MM.1S (cell line): ENCODE data around the gene RHOF.

Experiments
- DNase-seq: peaks from one replicate; pipeline ENCODE4 v3.0.0-alpha.2; 2015
- H2AFZ ChIP-seq: fragments of 300-600 bp; sonication (generic); 2 replicates; pipeline ENCODE4 v1.6.0; 2016; ENCODE audit warnings: antibody characterized with exemption, low read length
- H3F3A ChIP-seq: fragments of 300-600 bp; sonication (generic); 2 replicates; pipeline ENCODE4 v1.6.1; 2016; ENCODE audit warnings: mild to moderate bottlenecking, antibody characterized with exemption, low read length, moderate library complexity, mixed read lengths; ENCODE audit not compliant: insufficient read depth
- H3K27ac ChIP-seq: fragments of 300-600 bp; sonication (generic); 2 replicates; pipeline ENCODE4 v1.5.1; 2016; ENCODE audit warnings: mild to moderate bottlenecking, low read length
- H3K27me3 ChIP-seq: fragments of 300-600 bp; sonication (generic); replicated peaks from 2 replicates; pipeline ENCODE4 v1.6.0; 2016; ENCODE audit warnings: low read length; ENCODE audit not compliant: insufficient read depth
- H3K36me3 ChIP-seq: fragments of 300-600 bp; sonication (generic); replicated peaks from 2 replicates; pipeline ENCODE4 v1.6.1; 2016; ENCODE audit warnings: mild to moderate bottlenecking, low read length, mixed read lengths; ENCODE audit not compliant: insufficient read depth
- H3K4me1 ChIP-seq: fragments of 300-600 bp; sonication (generic); 2 replicates; pipeline ENCODE4 v1.6.1; 2016; ENCODE audit warnings: low read length, mixed read lengths
- H3K4me2 ChIP-seq: fragments of 300-600 bp; sonication (generic); 2 replicates; pipeline ENCODE4 v1.6.0; 2016; ENCODE audit warnings: low read depth, low read length
- H3K4me3 ChIP-seq: fragments of 300-600 bp; sonication (generic); 2 replicates; pipeline ENCODE4 v1.5.1; 2016; ENCODE audit warnings: low read length, mixed read lengths
- H3K79me2 ChIP-seq: fragments of 300-600 bp; sonication (generic); 2 replicates; pipeline ENCODE4 v1.6.1; 2016; ENCODE audit warnings: mixed run types, low read length, mixed read lengths
- H3K9ac ChIP-seq: fragments of 300-600 bp; sonication (generic); 2 replicates; pipeline ENCODE4 v1.6.1; 2016; ENCODE audit warnings: low read length, mixed read lengths
- H3K9me2 ChIP-seq: fragments of 300-600 bp; sonication (generic); replicated peaks from 2 replicates; pipeline ENCODE4 v1.6.1; 2016; ENCODE audit warnings: mild to moderate bottlenecking, low read length, mixed read lengths; ENCODE audit not compliant: insufficient read depth
- H3K9me3 ChIP-seq: fragments of 300-600 bp; sonication (generic); replicated peaks from 2 replicates; pipeline ENCODE4 v1.6.1; 2016; ENCODE audit warnings: mild to moderate bottlenecking, low read length, mixed read lengths; ENCODE audit not compliant: insufficient read depth
- H4K20me1 ChIP-seq: fragments of 300-600 bp; sonication (generic); 2 replicates; pipeline ENCODE4 v1.6.1; 2016; ENCODE audit warnings: mild to moderate bottlenecking, low read length, moderate library complexity, mixed read lengths; ENCODE audit not compliant: insufficient read depth
- EZH2 ChIP-seq: fragments of 300-600 bp; sonication (generic); optimal IDR thresholded peaks from 2 replicates; pipeline ENCODE3; 2017; ENCODE audit warnings: low read depth, mild to moderate bottlenecking, antibody characterized with exemption, low read length, mixed read lengths
- EZH2phosphoT487 ChIP-seq: fragments of 300-600 bp; sonication (generic); IDR thresholded peaks from 2 replicates; pipeline ENCODE4 v1.6.1; 2018; ENCODE audit warnings: antibody characterized with exemption, low read length
- TF ChIP-seq, protein P1 (sequence below): fragments of 300-600 bp; sonication (generic); IDR thresholded peaks from 2 replicates; pipeline ENCODE4 v1.5.1; 2016; ENCODE audit warnings: antibody characterized with exemption, low read length, mixed read lengths

The RHOF gene

DNA sequence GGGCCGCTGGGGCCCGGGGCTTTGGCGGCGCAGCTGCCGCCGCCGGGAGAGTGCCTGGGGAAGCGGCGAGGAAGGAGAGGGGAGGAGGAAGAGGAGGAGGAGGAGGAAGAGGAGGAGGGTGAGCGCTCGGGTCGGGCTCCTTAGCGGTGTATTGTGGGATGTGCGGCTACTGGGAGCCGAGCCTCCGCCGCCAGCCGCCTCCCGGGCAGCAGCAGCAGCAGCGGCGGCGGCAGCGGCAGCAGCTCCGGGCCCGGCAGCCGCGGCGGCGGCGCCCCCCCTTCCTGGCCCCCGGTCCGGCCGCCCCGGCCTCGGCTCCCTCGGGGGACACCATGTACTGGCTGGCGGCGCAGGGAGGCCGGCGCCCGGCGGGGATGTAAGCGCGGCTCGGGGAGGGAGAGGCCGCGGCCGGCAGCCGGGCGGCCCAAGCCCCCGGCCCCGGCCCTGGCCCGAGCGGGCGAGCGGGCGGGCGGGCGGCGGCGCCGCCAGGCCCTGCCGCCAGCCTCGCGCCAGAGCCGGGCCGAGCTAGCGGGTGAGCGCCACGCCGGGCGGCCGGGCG lies 10.5 kb upstream of the RHOF start, which contains the start of gene SETD1B:
Gene SETD1B, plus strand, starts transcription at position 149 of the 556 bp plus-strand sequence. CDS start 729 bp downstream, outside the sequence.
- H3K9ac ChIP-seq = peak within 1 kb of the TSS; percentile 97
- peaks cover 60% of the 10 kb centered on the region for H3K79me2 ChIP-seq
- H4K20me1 ChIP-seq = no peaks in the 10 kb centered on the region
- H3F3A ChIP-seq = peaks cover 21% of the 10 kb centered on the region
- no peaks in the 10 kb centered on the region for H3K9me3 ChIP-seq
- no peak within 1 kb of the TSS for H2AFZ ChIP-seq
- DNase-seq = peak; percentile 40
- peak within 1 kb of the TSS; percentile 99 for H3K27ac ChIP-seq
- peak within 1 kb of the TSS; percentile 71 for H3K4me3 ChIP-seq
- no peaks in the 10 kb centered on the region for H3K36me3 ChIP-seq
- H3K9me2 ChIP-seq = no peaks in the 10 kb centered on the region
- peak within 1 kb of the TSS; percentile 96; the same call in 1 of the 2 replicates for H3K4me2 ChIP-seq
- peaks cover under 1% of the 10 kb centered on the region; the same call in 1 of the 2 replicates for H3K4me1 ChIP-seq
- no peaks in the 10 kb centered on the region for H3K27me3 ChIP-seq
- TF ChIP-seq, protein P1, sequence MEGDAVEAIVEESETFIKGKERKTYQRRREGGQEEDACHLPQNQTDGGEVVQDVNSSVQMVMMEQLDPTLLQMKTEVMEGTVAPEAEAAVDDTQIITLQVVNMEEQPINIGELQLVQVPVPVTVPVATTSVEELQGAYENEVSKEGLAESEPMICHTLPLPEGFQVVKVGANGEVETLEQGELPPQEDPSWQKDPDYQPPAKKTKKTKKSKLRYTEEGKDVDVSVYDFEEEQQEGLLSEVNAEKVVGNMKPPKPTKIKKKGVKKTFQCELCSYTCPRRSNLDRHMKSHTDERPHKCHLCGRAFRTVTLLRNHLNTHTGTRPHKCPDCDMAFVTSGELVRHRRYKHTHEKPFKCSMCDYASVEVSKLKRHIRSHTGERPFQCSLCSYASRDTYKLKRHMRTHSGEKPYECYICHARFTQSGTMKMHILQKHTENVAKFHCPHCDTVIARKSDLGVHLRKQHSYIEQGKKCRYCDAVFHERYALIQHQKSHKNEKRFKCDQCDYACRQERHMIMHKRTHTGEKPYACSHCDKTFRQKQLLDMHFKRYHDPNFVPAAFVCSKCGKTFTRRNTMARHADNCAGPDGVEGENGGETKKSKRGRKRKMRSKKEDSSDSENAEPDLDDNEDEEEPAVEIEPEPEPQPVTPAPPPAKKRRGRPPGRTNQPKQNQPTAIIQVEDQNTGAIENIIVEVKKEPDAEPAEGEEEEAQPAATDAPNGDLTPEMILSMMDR = no peak
- no peak for TF ChIP-seq EZH2phosphoT487
- no peak for TF ChIP-seq EZH2

DNA sequence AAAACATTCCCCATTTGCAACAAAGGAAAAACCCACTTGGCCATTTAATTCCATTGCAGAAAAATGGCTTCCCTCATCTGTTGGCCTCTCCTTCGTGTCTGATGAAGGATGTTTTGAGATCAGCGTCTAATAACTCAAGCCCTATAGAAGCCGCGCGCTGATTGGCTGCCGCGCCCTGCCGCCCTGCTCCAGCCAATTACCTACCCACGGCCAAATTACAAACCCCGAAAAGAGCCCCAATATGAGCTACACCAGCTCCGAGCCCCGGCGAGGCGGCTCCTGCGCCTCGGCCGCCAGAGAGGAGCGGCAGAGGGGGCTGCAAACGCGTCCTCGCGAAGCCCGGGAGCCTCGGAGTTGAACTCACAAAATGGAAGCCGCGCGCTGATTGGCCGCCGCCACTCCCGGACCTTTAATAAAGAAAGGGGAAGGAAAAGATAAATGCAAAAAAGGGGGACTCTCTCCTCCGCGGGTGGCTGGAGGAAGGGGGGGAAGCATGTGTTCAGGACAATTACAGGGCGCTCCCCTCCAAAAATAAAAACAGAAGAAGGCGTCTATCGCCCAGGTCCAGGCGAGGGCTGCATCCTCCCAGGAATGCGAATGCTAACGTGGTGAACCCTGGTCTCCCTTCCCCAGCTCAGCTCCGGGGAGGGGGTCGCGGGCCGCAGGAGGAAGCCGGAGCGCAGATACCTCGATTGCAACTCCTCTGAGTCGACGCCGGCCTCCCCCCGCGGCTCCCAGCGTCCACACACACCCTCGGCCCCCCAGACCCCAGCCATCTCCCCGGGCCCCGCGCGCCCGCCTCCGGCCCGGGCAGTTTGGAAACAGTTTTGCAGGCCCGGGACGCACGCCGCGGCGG lies 9.6 kb upstream of the RHOF start:
- Histone ChIP-seq H3K27ac (peak overlapping the region; percentile 99), H3K79me2 (peaks cover 64% of the 10 kb centered on the region), H2AFZ (no peak overlapping the region), H3K9me2 (no peaks in the 10 kb centered on the region), H3K9ac (peak overlapping the region; percentile 97), H3K36me3 (no peaks in the 10 kb centered on the region), H3K4me1 (peaks cover 7% of the 10 kb centered on the region; the same call in 1 of the 2 replicates), H3K4me2 (peak overlapping the region; percentile 96), H3K27me3 (no peaks in the 10 kb centered on the region), H3F3A (peaks cover 21% of the 10 kb centered on the region), H3K4me3 (peak overlapping the region; percentile 67), H3K9me3 (no peaks in the 10 kb centered on the region), H4K20me1 (no peaks in the 10 kb centered on the region)
- DNase-seq = peak; percentile 84
- TF ChIP-seq EZH2 (no peak), EZH2phosphoT487 (no peak)
- TF ChIP-seq, protein P1 = no peak

DNA sequence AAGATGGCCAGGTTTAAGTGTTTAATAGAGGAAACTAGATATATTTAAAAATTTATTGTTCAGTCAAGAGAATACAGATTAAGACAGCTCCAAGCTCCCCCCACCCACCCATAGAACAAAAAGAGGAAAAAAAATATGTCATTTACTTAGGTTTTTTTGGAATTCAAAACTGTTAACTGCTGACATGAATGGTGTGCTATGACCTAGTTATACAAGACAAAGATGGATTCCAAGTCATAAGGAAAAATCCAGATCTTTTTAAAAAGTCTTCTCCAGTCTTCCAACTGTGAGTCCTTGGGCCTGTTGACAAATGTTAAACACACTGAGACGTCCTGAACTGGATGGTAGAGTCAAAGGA lies 9.0 kb upstream of the RHOF start:
- Histone ChIP-seq H3K4me1 (peaks cover 7% of the 10 kb centered on the region; the same call in 1 of the 2 replicates), H3K79me2 (peaks cover 68% of the 10 kb centered on the region)

More for the DNA sequence above, 9.0 kb upstream of the RHOF start:
- Histone ChIP-seq H3K4me2 (peak overlapping the region; percentile 96), H3K4me3 (peak overlapping the region; percentile 67), H3K36me3 (no peaks in the 10 kb centered on the region), H3K9me3 (no peaks in the 10 kb centered on the region), H3F3A (peaks cover 21% of the 10 kb centered on the region), H4K20me1 (no peaks in the 10 kb centered on the region), H3K9ac (peak overlapping the region; percentile 97), H2AFZ (no peak overlapping the region), H3K9me2 (no peaks in the 10 kb centered on the region), H3K27ac (peak overlapping the region; percentile 99), H3K27me3 (no peaks in the 10 kb centered on the region)
- DNase-seq = no peak
- TF ChIP-seq, protein P1 = no peak
- TF ChIP-seq EZH2 (no peak), EZH2phosphoT487 (no peak)
